ENCODE data around the gene MCTP2.
"Not testable (repeated sequence)": the region's sequence is repeated elsewhere in the genome, so short reads cannot be mapped to it uniquely, and the experiment has no call there.

MCTP2 gene

DNA sequence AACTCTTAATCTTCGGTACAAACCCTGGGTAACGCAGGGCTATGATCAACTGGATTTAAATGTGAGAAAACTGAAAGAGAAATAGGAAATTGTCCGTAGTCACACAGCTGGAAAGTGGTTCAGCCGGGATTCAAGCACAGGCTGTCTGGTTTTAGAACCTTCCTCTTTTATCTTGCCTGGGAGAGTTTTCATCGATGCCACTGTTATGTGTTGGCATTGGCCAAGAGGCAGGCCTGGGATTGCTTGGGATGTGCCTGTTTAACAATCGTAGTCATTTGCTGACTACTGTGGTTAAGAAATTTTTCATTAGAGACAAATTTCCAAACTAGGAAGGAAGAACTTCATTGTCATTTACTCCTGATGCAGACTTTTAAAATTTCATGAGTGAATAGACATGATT, 4.3 kb downstream of the MCTP2 start:
- DNase-seq = no peak

GRCh38 chr15:94236608-94237007, 5.2 kb downstream of the MCTP2 start:
- no peak for DNase-seq

DNA sequence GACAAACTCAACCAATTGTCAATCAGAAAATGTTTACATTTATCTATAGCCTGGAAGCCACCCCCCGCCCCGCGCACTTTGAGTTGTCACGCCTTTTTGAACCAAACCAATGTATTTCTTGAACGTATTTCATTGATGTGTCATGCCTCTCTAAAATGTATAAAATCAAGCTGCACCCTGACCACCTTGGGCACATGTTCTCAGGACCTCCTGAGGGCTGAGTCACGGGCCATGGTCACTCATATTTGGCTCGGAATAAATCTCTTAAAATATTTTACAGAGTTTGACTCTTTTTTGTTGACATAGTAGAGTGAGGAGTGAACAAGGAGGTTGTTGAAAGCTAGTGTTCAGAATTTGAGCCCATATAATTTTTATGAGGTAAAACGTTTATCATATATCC, 6.5 kb downstream of the MCTP2 start:
- no peak for DNase-seq

- DNase-seq = no peak
Observed at GRCh38 chr15:94238539-94239118, 7.3 kb downstream of the MCTP2 start.

GRCh38 chr15:94239474-94239873, 8.1 kb downstream of the MCTP2 start:
- no peak for DNase-seq

- DNase-seq = no peak
Observed at GRCh38 chr15:94240480-94240879, 9.1 kb downstream of the MCTP2 start.

DNA sequence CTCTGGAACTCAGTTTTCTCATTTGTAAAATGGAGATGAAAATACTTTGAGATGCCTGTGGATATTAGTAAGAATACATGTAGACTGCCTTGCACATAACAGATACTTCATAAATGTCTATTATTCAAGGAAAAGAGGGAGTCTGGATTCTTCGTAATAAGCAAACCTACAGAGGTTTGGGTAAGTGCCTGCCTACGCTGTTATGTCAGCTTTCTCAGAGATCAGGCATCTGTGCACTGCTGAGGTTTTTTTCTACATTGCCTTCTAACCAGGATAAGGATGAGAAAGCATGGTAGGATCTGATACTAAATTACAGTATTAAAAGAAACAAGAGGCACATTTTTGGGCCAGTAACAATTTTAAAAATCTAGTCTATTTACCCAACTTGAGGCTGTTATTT, 10.9 kb downstream of the MCTP2 start:
- DNase-seq = no peak

- not testable (repeated sequence) for DNase-seq
Observed at GRCh38 chr15:94243003-94243402, 11.6 kb downstream of the MCTP2 start.

DNA sequence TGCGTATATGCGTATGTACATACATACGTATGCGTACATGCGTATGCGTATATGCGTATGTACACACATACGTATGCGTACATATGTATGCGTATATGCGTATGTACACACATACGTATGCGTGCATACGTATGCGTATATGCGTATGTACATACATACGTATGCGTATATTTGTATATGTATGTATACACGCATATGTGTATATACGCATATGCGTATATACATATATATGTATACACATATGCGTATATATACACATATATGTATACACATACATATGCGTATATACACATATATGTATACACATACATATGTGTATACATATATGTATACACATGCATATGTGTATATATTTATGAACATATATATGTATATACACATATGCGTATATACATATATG, 12.1 kb downstream of the MCTP2 start:
- DNase-seq = no peak

GRCh38 chr15:94246016-94246415, 14.7 kb downstream of the MCTP2 start:
- no peak for DNase-seq

GRCh38 chr15:94247789-94248638, 16.7 kb downstream of the MCTP2 start:
- DNase-seq = no peak

GRCh38 chr15:94250801-94251200, 19.4 kb downstream of the MCTP2 start:
- DNase-seq = no peak

DNA sequence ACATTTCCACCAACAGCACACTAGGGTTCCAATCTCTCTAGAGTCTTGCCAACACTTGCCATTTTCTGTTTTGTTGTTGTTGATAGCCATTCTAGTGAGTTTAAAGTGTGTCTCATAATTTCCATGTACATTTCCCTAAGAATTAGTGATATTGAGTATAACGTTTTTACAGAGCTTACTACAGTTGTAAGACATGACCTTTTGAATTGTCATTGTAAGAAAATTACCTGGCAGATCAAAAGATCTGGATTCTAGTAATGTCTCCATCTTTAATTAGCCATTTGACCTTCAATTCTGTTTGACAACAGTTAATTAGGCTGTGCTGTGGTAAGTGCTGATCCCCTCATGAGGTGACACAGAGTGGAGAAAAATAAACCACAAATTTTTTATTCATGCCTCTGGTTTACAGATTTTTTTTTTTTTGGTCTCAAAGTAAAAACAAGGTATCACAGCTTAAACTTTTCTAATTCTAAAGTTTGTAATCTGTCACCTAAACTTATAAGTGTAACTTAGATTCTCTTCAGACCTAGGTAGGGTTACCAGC, 20.9 kb downstream of the MCTP2 start:
- DNase-seq = no peak

DNA sequence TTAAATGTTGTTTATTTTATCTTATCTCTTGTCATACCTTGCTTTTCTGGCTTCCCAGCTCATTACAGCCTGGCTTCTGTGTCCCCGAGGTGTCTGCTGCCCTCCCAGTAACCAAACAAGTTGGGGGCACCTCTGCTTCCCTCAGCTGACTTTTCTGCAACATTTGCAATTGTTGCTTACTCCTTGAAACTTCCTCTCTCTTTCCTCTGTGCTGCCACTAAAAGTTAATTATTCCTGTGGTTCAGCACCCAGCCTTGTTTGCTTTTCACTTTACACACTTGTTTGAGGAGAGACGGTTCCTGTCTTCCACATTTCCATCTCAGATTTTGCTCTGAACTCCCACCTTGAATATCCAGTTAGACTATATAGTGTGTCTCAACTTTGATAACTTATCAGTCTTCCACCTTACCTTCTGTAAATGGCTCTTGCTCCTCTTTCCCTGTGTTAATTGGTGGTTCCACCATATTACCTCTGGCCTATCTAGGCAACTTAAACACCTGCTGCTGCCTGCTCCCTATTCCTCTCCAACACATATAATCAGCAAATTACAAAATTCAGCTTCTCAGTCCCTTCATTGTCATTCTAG, 21.6 kb downstream of the MCTP2 start:
- no peak for DNase-seq

DNA sequence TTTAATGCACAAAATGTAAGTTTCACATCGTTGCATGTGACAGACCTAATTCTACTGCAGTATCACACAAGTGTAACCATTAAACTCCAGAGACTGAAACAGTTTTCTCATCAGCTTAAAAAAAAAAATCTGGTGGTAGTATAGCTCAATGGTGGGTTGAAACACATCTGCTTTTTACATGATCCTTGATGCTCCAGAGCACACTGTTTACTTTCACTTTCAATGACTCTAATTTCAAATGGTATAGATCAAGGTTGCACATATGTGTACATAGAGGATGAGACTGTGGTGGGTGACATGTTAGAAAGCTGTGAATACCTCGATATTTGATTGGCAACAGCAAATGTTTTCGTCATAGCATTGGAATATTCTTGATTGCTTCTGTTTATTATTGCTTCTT, 22.4 kb downstream of the MCTP2 start:
- DNase-seq = no peak

- DNase-seq = no peak
Observed at GRCh38 chr15:94255540-94255939, 24.2 kb downstream of the MCTP2 start.

DNA sequence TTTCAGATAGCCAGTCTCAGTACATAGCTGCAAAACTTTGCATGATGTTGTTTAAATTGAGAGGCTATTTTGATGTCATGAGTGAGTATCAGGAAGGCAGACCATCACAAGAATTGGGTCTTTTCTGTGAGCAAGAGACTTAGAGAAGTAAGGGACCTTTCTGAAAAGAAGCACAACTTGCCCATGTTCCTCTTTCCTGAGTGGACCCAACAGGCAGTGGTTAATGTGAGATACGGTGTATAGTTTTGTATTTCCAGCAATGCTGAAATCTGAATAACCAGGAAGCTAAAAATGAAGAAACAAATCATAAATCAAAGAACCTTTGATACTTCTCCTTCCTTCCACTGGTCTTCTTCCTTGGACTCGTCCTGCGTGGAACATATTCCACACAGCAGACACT, 25.1 kb downstream of the MCTP2 start:
- no peak for DNase-seq

- not testable (repeated sequence) for DNase-seq
Observed at GRCh38 chr15:94257776-94258175, 26.4 kb downstream of the MCTP2 start.

GRCh38 chr15:94258246-94258645, 26.9 kb downstream of the MCTP2 start:
- DNase-seq = no peak

DNA sequence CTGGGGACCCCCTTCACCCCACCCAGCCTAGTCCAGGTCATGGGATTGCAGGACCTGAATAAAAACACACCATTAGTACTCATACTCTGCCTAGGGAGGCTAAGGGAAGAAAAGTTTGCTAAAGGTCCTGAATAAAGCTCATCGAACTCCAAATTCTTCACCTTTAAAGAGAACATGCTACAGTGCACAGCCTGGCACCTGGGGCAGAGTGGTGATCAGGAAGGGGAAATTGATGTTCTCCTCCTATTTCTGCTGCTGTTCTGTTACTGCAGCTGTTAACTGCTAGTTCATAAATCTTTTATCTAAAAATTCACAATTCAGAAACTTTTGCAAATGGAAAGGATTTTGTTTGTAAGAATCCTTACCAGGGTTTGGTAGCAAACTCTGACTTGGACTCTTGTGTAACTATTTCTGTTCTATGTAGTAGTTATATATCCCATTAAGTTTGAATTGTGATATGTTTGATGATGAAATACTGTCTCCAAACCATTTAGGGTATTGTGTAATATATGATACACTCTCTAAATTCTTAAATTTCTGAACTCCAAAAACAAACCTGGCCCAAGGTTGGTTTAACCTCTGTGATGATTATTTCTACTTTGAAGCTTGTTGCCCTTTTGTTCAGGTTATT, 27.9 kb downstream of the MCTP2 start:
- no peak for DNase-seq

- no peak for DNase-seq
Observed at GRCh38 chr15:94259863-94260262, 28.5 kb downstream of the MCTP2 start.

GRCh38 chr15:94262201-94262600, 30.8 kb downstream of the MCTP2 start:
- no peak for DNase-seq
